ENCODE data around the gene PDYN.

- TF ChIP-seq POLR2A (IDR thresholded peaks at IDR 0.05) (no peak), EP300 (IDR thresholded peaks at IDR 0.05; ENCODE audit: low read depth) (no peak), CTCF (IDR thresholded peaks at IDR 0.05) (no peak)
These were observed 43.5 kb upstream of the PDYN start for GRCh38 chr20:2037296-2037914.
